DMS79 (cell line): ENCODE measurements around the gene BPIFB6.

Experiments used
- DNase-seq: peaks from one replicate; lab custom pipeline; 2025; lab: John Stamatoyannopoulos, UW

The BPIFB6 gene

GRCh38 chr20:33002087-33002808 lies 29.2 kb upstream of the BPIFB6 start:
- DNase-seq: no peak

DNA sequence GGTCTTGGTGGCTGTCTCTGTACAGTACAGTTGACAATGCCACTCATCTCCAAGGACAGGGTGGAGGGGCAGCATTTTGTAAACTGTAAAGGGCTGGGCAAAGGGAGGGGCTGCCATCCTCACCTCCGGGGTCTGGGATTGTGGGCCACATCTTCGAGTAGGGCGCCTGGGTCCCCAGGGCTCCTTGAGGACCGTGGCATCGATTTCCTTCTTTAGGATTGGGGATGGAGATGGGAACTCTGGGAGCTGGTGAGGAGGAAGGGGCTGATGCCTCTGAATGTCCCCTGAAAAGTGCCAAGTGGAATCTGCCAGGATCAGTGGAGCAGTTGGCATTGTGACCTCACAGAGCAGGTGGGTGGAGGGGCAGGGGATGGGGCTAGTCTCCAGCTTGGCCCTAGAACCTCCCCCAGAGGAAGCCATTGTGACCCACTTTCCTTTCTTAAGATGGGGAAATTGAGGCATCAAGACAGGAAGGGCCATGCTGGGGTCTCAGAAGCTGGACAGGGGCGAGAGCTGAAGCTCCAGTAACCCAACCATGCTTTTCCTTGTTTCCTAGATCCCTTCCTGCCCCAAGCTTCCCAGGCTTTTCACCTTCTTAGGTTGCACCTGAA lies 27.2 kb upstream of the BPIFB6 start, which contains the start of gene SUN5:
SUN5 (minus strand) TSS at position 293 of the 611 bp plus-strand sequence; CDS start at position 200, 93 bp downstream.
- DNase-seq: no peak

DNA sequence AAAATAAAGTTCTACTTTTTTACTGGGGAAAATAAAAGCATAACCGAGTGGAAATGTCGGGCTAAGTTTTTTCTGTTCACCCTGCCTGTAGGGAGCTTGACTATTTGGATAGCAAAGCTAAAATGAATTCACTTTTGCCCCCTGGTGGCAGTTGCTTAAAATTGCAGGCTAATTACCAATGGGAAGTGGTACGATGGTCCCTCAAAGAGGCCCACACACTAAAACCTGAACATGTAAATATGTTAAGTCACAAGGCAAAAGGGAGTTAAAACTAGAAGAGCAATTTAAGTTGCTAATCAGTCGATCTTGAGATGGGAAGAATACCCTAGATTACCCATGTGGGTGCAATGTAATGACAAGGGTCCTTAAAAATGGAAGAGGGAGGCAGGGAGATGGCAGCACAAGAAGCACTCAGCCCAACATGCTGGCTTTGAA lies 26.3 kb upstream of the BPIFB6 start:
- no peak for DNase-seq

DNA sequence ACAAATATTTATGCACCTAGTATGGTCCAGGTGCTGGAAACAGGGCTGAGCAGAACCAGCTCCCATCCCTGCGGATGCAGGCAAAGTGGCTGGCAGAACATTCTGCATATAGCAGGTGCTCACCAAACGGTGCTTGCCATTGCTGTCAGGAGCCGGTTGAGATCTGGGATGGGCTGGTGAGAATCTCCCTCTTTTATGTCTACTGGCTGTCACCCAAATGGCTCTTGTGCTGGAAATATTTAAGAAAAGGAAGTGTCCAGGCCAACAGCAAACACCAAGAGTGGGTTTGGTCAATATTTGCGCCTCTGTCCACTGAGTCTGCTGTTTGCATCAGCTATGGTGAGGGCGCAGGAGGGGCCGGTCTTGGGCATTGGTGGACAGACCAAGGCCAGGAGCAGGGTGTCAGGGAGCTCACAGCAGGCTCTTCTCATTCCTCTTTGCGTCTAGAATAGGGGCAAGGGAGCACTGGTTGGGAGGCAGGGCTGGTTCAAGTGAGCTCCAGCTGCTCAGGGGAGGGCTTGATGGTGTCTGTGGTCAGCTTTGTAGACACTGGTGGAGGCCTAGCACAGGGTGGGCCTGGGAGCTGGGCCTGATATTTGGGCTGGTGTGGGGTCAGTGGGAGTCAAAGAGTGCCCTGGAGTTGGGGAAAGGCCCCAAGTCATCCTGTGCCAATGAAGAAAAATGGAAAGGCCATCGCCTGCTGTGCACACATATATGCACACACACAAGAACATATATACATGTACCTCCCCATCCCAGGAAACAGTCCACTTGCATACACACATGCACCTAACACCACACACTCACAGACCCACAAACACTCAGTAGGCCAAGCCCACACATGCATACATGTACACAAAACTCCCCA lies 25.3 kb upstream of the BPIFB6 start:
- DNase-seq: no peak

GRCh38 chr20:33006776-33007375 lies 24.6 kb upstream of the BPIFB6 start:
- no peak for DNase-seq

DNA sequence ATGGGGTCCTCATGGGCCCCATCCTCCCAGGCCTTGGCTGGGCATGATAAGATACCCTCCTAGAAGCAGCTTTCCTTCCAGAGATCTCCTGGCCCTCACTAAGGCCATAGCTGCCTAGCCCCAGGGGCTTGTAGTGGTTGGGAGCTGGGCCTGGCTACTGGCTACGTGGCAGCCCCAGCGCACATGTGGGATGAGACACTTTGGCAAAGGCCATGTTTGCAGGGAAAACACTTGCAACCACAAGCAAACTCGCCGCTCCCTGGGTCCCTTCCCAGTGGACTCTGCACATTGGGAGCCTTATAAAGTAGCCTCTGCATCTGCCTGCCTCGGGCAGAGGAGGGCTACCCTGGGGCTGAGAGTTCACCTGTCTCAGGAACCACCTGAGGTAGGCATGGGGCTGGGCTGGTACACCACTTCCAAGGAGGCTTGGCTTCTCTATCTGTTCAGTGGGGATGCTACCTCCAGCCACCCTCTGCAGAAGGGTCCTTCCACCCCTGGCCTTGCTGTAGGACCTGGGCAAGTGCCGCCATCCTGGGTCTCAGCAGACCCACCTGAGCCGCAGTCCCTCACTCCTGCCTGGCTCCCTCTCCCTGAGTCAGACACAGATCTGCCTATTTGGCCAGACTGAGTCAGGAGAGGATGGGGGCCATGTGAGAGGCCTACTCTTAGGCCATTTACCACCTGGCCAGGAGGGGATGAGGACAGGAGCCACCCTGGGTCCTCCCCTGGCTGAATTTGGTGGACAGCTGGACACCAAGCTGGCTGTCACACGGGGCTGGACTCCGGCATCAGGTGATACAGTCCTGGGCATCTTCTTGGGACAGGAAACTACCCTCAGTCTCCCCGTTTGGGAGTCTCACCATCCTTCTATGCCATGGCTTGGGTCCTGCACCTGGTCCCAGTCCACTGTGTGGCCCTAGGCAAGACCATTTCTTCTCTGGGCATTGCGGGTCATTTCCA lies 23.8 kb upstream of the BPIFB6 start, which contains the start of gene BPIFB2:
BPIFB2 (plus strand) TSS at position 329 of the 960 bp plus-strand sequence. CDS start 871 bp downstream, outside the sequence.
- no peak for DNase-seq

- DNase-seq: no peak
Observed at GRCh38 chr20:33008336-33009213, 22.9 kb upstream of the BPIFB6 start.

GRCh38 chr20:33009214-33010132 lies 22.0 kb upstream of the BPIFB6 start:
- no peak for DNase-seq

- no peak for DNase-seq
Observed at GRCh38 chr20:33010133-33010504, 21.3 kb upstream of the BPIFB6 start.

DNA sequence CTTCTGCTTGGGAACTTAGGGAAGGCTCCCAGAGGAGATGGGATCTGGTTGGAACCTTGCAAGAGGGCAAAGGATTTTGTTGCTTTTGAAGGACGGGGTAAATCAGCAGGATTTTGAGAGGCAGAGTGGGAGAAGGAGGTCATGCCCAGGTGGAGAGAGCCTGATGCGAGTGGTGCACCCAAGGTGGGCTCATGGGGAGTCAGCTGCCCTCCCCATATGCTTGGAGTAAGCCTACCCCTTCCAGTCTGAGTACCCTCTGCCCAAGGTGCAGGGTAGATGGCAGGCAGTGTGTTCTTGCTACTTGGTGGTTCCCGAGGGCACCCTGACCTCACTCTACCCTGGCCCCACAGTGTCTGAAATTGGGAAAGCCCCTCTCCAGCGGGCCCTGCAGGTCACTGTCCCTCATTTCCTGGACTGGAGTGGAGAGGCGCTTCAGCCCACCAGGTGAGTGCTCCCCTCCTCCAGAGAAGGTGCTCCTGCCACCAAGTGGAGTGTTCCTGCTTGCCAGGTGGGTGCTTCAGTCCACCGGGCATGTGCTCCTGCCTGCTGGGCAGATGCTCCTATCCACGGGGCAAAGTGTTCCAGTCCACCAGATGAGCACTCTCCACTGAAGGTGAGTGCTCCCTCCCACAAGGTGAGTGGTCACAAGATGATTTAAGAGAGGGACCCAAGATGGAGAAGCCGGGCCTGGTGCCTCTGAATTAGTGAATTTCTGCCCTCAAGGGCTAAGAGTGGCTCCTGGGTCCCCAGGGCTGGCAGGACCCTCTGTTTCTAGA lies 20.6 kb upstream of the BPIFB6 start:
- DNase-seq: no peak

- no peak for DNase-seq
Observed at GRCh38 chr20:33012327-33013189, 18.9 kb upstream of the BPIFB6 start.

DNA sequence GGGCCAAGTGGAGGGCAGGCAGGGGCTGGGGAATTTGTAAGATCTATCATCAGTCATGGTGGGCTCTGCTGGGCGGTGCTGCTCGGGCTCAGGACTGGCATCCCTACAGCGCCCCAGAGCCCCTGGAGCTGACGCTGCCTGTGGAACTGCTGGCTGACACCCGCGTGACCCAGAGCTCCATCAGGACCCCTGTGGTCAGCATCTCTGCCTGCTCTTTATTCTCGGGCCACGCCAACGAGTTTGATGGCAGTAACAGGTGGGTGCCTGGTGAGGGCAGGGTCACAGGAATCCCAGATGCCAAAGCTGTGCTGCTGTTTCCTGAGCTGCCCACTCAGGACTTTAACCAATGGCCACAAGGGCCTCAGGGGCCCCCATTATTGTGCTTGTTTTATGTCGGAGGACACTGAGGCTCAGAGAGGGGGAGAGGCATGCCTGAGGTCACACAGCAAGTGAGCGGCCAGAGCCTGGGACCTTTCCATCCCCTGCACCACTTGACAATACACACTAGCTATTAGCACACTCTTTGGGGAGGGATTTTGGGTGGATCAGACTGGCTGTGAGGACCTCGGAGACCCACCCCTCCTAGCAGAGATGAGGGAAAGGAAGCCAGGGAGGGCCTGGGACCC lies 17.6 kb upstream of the BPIFB6 start:
- no peak for DNase-seq

DNA sequence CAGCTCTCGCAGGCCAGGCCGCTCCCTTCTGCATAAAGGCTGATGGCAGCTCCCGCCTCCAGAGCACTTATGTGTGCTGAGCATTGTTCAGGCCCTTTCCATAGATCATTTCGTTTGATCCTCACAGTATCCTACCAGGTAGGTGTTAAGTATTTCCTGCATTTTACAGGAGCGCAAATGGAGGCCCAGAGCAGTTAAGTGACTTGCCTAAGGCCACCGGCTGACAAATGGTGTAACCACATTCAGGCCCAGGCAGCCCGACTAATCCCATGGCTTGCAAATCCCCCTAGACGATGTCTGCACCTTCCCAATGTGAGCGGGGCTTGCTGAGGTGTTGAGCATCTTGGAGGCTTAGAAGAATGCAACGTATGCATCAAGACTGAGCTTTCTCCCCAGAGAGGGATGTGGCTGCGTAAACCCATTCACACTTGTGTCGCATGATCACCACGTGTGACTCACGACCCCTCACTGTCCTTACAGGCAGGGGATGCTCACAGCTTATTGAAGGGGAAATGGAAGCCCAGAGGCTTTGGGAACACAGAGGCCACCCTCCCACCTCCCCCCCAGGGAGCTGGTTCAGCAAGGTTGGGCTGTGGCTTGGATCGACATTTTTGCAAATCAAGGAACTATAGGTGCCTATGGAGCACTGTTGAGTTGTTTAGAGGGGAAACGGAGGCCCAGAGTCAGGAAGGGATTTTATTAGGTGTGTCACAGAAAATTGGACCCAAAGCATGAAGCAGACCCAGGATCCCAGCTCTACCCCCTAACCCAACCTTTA lies 16.9 kb upstream of the BPIFB6 start:
- no peak for DNase-seq

DNA sequence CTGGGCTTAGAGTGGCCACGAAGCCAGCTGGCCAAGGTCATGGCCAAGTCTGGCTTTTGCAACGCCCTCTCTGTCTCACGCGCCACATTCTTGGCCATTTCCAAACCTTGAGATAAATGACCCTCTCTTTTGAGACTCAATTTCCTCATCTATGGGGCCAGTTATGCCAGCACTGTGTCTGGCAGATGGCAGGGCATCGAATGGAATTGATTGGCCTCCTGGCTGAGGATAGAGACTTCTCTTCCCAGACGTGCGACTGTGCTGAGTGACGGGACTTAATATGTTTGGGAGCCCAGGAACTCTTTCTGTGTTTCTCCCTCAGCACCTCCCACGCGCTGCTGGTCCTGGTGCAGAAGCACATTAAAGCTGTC lies 16.3 kb upstream of the BPIFB6 start:
- no peak for DNase-seq

DNA sequence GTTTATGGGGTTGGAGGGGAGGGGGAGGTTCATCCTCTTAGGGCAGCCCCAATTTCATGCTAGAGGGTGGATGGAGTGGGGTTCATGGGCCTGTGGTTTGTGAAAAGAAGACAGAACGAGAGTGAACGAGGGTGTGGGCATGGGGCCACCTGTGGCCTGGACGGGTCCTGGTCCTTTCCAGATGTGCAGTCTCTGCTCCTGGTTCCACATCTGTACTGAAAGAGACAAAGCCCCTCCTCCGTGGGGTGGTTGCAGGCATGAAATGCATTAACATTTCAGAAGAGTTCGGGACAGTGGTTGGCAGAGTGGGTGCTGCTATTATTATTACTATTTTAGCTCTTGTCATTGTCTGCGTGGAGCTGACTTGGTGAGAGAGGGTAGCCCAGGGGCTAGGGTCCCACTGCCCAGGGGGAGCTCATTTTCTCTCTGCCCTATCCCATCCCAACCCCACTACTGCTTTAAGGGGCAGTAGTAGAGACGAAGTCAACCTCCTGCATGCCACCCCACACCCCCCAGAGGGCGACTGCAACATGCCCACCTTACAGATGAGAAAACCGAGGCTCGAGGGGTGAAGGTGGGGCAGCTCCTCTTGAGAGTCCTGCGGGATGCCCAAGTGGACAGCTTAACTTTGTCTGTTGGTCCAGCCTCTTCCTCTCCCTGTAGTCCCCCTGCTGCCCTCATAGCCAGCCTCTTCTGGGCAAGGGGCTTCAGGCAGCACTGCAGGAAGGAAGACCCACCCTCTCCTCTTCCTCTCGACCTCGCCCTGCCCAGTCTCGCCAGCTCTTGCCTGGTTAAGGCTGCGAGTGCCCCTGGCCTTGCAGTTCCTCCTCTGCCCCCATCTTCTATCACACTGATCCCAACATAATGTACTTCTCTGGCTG lies 15.5 kb upstream of the BPIFB6 start:
- no peak for DNase-seq
